ENCODE data around the gene MSH6. TPM values are rescaled to one million over a fixed set of nuclear protein-coding genes. Genes with fewer than 3 reads are reported as not detected.
A peak's percentile ranks its signal among the peaks of the same experiment; 100 is the strongest.

Gene MSH6
- total RNA-seq, 1 experiment from 2014 or later = 70.3 TPM

GRCh38 chr2:47783486-47784351 is 774 bp downstream of the MSH6 start:
- peak; percentile 51 for DNase-seq (ENCODE audit: low read depth)

GRCh38 chr2:47784352-47784851 is 1.5 kb downstream of the MSH6 start:
- DNase-seq (ENCODE audit: low read depth) = no peak

- no peak for DNase-seq (ENCODE audit: low read depth)
Measured at GRCh38 chr2:47785986-47786385, 3.0 kb downstream of the MSH6 start.

- DNase-seq (ENCODE audit: low read depth) = no peak
Measured at GRCh38 chr2:47796090-47796697, 13.2 kb downstream of the MSH6 start.

GRCh38 chr2:47798631-47799030 is 15.7 kb downstream of the MSH6 start:
- DNase-seq (ENCODE audit: low read depth) = no peak

GRCh38 chr2:47799031-47799609 is 16.2 kb downstream of the MSH6 start:
- no peak for DNase-seq (ENCODE audit: low read depth)

- no peak for DNase-seq (ENCODE audit: low read depth)
Measured at GRCh38 chr2:47801118-47801517, 18.2 kb downstream of the MSH6 start.

- no peak for DNase-seq (ENCODE audit: low read depth)
Measured at GRCh38 chr2:47803363-47803762, 20.4 kb downstream of the MSH6 start.

GRCh38 chr2:47803770-47804169 is 20.8 kb downstream of the MSH6 start:
- DNase-seq (ENCODE audit: low read depth) = no peak

GRCh38 chr2:47805850-47806249 is 22.9 kb downstream of the MSH6 start:
- DNase-seq (ENCODE audit: low read depth) = no peak

GRCh38 chr2:47808614-47809013 is 25.7 kb downstream of the MSH6 start:
- DNase-seq (ENCODE audit: low read depth) = no peak

GRCh38 chr2:47809903-47810302 is 27.0 kb downstream of the MSH6 start:
- no peak for DNase-seq (ENCODE audit: low read depth)

GRCh38 chr2:47810850-47811249 is 27.9 kb downstream of the MSH6 start:
- DNase-seq (ENCODE audit: low read depth) = no peak

GRCh38 chr2:47811668-47812067 is 28.7 kb downstream of the MSH6 start:
- DNase-seq (ENCODE audit: low read depth) = no peak

- no peak for DNase-seq (ENCODE audit: low read depth)
Measured at GRCh38 chr2:47815764-47816163, 32.8 kb downstream of the MSH6 start.

GRCh38 chr2:47818777-47819176 is 35.8 kb downstream of the MSH6 start:
- DNase-seq (ENCODE audit: low read depth) = no peak

- DNase-seq (ENCODE audit: low read depth) = peak; percentile 51
Measured at GRCh38 chr2:47819834-47820233, 36.9 kb downstream of the MSH6 start.

- no peak for DNase-seq (ENCODE audit: low read depth)
Measured at GRCh38 chr2:47822518-47822917, 39.6 kb downstream of the MSH6 start.

GRCh38 chr2:47833516-47833968 is 50.6 kb downstream of the MSH6 start:
- DNase-seq (ENCODE audit: low read depth) = peak; percentile 9

GRCh38 chr2:47838249-47838648 is 55.3 kb downstream of the MSH6 start:
- DNase-seq (ENCODE audit: low read depth) = no peak

- DNase-seq (ENCODE audit: low read depth) = no peak
Measured at GRCh38 chr2:47838686-47839085, 55.7 kb downstream of the MSH6 start.

GRCh38 chr2:47842846-47843245 is 59.9 kb downstream of the MSH6 start:
- DNase-seq (ENCODE audit: low read depth) = no peak

All from LHCN-M2 (cell line).